NCI-H526 treated with DMSO at 0.1 percent for 48 hours (cell line): Measurements from ENCODE around the gene DPEP1.
"Not testable (repeated sequence)": the region's sequence is repeated elsewhere in the genome, so short reads cannot be mapped to it uniquely, and the experiment has no call there.

Experiments
- DNase-seq: peaks from one replicate; lab custom pipeline; 2025; lab: John Stamatoyannopoulos, UW

Gene DPEP1

GRCh38 chr16:89619840-89620239 lies 6.4 kb downstream of the DPEP1 start:
- no peak for DNase-seq

- DNase-seq: no peak
Measured at GRCh38 chr16:89620406-89620841, 7.0 kb downstream of the DPEP1 start.

GRCh38 chr16:89621136-89621697 lies 7.8 kb downstream of the DPEP1 start:
- DNase-seq: no peak

GRCh38 chr16:89621698-89622409 lies 8.4 kb downstream of the DPEP1 start:
- no peak for DNase-seq

GRCh38 chr16:89623511-89624261 lies 10.2 kb downstream of the DPEP1 start:
- no peak for DNase-seq

- DNase-seq: no peak
Measured at GRCh38 chr16:89624777-89625761, 11.6 kb downstream of the DPEP1 start.

- no peak for DNase-seq
Measured at GRCh38 chr16:89629827-89630610, 16.6 kb downstream of the DPEP1 start.

GRCh38 chr16:89633064-89633631 lies 19.7 kb downstream of the DPEP1 start:
- no peak for DNase-seq

- DNase-seq: not testable (repeated sequence)
Measured at GRCh38 chr16:89634463-89635385, 21.3 kb downstream of the DPEP1 start.

GRCh38 chr16:89636663-89637062 lies 23.2 kb downstream of the DPEP1 start:
- DNase-seq: no peak

- no peak for DNase-seq
Measured at GRCh38 chr16:89637379-89637778, 23.9 kb downstream of the DPEP1 start.

GRCh38 chr16:89638455-89638854 lies 25.0 kb downstream of the DPEP1 start:
- DNase-seq: no peak

- DNase-seq: no peak
Measured at GRCh38 chr16:89639385-89639784, 25.9 kb downstream of the DPEP1 start.

GRCh38 chr16:89641458-89642119 lies 28.1 kb downstream of the DPEP1 start:
- DNase-seq: no peak

GRCh38 chr16:89642574-89642973 lies 29.1 kb downstream of the DPEP1 start:
- DNase-seq: no peak

GRCh38 chr16:89643769-89644300 lies 30.4 kb downstream of the DPEP1 start:
- DNase-seq: no peak

- no peak for DNase-seq
Measured at GRCh38 chr16:89645122-89645521, 31.7 kb downstream of the DPEP1 start.

GRCh38 chr16:89646270-89646669 lies 32.8 kb downstream of the DPEP1 start:
- no peak for DNase-seq

GRCh38 chr16:89646906-89647305 lies 33.5 kb downstream of the DPEP1 start:
- no peak for DNase-seq
